ENCODE data around the gene GANAB.
"Not testable (repeated sequence)": the region's sequence is repeated elsewhere in the genome, so short reads cannot be mapped to it uniquely, and the experiment has no call there.

The GANAB gene

DNA sequence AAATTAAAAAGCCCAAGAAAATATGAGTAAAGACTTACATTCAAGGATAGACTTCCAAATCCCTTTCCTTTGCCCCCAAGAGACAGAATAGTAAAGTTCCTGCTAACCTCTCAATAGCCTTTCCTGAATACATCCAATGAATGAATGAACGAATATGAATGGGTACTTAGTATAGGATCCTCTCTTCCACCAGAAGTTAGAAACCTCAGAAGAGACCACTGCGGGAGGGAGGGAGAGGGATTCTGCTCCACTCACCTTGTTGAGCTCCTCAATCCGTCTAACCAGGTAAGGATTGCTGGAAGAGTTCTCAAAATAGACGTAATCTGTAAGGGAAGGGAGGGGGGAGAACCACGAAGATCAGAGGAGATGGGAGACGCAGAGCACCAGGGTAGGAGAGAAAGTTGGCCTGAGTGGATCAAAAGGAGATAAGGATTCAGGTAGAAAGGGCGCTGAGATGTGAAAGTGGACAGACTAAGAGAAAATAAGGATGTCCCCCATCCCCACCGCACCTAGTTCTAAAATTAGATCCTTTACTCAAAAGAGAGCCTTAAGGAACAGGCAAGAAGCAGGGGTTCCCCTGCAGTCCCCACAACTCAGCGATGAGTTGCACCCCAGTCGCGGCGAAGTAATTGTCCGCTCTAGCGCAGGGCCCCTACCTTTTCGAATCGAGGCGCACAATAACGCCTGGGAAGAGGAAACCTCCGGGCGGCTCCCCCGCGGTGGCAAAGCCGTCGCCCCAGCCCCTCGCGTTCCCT, 45.9 kb downstream of the GANAB start:
- DNase-seq: no peak

DNA sequence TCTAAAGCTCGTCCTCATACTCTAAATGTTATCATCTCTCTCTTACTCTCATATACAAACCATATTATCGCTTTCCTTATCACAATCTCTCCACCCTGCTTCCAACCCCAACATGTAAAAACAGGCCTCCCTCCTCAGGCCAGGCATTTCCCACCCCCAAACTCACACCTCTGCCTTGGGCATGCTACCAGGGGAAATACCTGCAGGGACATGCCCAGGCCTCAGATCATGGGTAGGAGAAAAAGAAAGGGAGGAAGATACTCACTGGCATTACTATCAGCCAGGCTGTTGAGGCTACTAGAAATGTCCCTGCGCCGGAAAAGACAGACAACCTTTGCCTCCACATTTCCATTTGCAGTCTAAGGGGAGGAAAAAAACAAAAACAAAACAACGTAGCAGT, 46.5 kb downstream of the GANAB start:
- no peak for DNase-seq

DNA sequence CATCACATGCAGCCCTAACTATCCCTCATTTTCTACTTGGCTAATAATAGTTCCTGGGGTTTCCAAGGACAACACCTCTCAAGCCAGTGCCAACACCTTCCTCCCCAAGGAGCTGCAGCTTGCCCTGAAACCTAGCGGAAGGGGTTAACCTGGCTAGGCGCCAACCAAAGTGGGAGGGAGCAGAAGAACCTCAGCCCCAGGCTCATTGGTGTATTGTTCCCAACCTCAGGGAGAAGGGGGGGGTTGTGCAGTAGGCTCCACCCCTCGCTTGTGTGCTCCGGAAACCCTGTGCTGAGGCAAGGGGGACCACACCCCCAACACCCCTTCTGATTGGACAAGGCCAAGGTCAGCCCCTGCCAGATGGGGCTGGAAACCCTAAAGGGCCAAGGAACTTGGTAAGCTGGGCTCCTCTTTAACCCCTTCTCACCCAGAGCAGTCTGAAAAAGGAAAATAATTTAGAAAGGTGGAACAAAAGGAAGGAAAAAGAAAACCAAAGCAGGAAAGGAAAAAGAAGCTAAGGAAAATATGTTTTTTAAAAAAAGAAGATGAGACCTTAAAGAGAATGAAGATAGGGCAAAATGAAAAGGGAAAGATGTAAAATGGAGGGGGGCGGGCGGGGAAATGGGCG, 47.2 kb downstream of the GANAB start:
- DNase-seq: peak; percentile 90

DNA sequence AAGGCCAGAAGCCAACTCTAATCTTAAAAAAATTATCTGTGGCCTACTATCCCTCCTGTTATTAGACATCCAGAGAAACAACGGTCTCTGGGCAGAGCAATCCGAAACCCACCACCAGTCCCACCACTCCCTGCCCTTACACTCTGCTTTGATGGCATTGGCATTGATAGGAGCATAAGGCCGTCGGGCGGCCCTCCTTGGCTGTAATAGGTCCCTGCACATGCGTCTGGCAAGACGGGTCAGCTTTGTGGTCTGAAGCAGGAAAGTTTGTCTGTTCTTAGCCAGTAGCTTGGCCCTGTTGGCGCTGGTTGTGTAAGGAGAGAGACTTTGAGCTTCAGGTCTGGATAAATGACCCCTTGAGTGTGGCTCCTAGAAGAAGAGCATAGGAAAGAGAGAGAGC, 51.3 kb downstream of the GANAB start:
- DNase-seq: no peak

DNA sequence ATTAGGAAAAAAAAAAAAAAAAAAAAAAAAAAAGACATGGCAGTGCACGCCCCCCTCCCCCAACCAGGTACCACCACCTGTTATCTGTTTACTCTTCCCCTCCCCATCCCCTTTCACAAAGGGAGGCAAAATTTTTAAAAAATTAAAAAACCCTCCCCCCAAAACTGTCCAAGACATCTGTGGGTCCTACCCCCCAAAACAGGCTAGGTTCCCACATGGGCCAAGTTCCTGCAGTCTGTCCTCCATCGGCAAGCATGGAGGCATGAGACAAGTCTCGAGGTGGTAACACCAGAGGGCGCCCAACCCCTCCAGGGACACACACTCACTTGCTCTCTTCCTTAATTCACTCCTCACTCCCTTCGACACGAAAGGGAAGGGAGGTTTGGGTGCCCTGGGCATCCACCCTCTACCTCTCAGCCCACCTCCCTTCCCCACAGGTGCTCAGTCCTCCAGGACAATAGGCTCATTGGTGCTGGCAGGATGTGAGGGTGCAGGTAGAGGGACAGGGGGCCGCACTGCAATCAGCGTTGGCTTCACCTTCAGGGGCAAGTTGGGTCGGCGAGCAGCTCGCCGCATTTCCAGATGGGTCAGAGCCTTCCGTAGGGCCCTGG, 52.9 kb downstream of the GANAB start:
- DNase-seq: peak; percentile 74

DNA sequence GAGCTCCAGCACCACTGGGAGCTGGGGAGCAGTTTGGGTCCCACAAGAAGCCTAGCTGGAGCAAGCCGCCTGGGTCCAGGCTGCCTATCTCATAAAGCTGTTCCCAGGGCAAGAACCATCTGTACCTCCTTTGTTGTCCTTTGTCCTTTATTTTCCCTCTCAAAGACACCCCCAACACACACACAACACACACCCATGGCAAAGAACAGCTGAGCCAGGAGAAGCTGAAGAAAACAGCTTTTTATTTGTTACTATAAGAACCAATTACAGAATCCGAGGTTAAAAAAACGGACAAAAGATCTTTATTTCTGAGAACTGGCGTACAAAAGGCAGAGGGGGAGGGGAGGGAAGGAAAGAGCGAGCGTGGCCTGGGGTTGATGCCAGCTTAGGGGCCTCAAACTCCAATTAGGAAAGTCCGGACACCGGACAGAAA, 53.4 kb downstream of the GANAB start:
- DNase-seq: no peak

DNA sequence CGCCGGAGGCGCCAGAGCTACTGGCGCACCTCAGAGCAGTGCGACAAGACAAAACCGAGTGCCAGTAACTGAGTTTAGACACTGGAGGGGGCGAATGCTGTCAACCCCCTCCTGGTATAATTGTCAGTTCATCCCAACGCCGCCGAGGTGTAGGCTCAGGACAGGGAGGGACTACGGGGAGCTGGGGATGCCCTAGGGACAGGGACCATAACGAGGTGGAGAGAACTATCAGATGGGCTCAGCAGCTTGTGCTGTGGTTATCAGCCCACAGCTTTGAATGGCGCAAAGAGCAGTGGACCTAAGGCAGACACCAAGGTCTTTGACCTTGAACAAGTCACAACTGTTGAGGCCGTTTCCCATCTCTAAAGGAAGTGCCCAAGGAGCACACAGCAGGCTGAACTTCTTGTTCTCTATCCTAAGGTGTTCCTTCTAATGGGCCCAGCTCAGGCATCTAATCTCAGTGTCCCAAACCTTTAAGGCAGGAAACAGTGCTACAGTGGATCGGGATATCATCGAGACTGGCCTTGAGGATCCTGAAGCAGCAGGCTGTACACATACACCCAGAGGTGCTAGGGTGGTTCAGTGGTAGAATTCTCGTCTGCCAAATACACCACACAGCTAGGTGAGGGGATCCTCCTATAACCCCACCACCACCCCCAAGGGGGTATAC, 54.1 kb downstream of the GANAB start:
- no peak for DNase-seq

DNA sequence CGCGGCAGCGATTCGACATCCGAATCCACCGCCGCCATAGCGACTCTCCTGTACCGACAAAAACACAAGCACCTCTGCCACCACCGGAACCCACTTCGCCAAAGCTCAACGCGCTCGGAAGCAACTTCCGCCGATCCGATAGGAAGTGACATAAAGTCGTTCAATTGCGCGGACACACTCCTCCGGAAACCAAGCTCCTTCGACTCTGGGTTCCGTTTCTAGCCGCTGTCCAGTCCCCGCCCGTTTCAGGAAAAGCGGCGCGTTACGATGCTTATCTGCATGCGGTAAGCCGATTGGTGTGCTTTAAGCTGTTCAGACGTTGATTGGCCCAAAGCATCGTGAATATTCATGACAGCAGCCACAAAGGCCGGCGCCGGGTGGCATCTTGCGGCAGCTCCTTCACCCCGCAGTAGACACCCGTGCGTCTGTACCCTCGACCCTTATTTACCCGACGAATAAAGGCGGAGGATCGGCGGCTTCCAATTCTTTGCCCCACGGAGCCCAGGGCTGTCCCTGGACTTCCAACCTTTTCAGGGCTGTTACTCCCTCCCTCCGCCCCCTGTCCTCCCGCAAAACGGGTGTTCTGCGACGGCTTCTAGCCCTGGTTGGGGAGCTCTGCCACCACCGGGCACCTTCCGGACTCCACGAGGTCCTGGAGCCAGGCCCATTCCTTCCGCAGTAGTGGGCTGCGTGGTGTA, 54.8 kb downstream of the GANAB start, which contains the start of gene TUT1:
TUT1 (minus strand) TSS at position 76 of the 698 bp plus-strand sequence; CDS start at position 38, 38 bp downstream.
- peak; percentile 90 for DNase-seq

DNA sequence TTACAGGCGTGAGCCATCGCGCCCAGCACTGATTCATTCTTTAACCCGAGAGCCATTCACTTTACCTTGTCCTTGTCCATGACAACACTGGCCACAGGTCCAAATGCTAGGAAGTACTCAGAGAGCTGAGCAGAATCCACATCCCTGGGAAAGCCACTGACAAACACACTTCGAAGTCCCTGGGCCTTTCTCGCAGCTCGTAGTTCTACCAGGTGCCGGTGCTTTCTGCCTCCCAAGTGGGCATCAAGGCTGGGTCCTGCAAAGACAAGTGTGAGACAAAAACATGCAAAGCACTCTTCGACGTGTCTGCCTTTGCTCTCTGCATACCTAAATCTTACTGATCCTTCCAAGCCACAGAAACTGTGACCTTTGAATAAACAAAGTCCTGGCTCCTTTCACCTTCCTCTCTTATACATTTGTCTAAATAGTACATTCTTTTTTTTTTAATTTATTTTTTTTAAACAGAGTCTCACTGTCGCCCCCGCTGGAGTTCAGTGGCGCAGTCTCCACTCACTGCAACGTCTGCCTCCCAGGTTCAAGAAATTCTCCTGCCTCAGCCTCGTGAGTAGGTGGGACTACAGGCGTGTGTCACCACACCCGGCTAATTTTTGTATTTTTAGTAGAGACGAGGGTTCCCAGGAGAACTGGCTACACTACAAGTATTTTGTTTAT, 57.3 kb downstream of the GANAB start:
- DNase-seq: no peak

DNA sequence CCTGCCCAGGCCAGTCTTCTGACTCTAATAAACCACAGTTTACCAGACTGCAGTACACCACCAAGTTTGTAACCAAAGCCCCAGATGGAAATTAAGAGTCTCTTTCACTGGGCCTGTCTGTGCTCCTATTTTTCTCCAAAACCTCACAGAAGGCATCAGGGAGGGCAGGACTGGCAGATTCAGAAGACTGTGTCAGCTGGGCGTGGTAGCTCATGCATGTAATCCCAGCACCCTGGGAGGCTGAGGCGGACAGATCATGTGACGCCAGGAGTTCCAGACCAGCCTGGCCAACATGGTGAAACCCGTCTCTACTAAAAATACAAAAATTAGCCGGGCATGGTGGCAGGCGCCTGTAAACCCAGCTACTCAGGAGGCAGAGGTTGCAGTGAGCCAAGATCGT, 61.1 kb downstream of the GANAB start:
- not testable (repeated sequence) for DNase-seq

DNA sequence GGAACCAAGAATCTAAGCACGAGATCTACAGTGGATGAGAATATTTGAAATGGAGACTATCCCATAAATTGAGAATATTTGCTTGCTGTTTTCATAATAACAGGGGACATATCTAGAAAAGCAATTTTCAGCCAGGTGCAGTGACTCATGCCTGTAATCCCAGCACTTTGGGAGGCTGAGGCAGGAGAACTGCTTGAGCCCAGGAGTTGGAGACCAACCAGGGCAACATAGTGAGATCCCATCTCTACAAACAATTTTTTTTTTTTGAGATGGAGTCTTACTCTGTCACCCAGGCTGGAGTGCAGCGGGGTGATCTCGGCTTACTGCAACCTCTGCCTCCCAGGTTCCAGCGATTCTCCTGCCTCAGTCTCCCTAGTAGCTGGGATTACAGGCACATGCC, 64.7 kb downstream of the GANAB start:
- not testable (repeated sequence) for DNase-seq

DNA sequence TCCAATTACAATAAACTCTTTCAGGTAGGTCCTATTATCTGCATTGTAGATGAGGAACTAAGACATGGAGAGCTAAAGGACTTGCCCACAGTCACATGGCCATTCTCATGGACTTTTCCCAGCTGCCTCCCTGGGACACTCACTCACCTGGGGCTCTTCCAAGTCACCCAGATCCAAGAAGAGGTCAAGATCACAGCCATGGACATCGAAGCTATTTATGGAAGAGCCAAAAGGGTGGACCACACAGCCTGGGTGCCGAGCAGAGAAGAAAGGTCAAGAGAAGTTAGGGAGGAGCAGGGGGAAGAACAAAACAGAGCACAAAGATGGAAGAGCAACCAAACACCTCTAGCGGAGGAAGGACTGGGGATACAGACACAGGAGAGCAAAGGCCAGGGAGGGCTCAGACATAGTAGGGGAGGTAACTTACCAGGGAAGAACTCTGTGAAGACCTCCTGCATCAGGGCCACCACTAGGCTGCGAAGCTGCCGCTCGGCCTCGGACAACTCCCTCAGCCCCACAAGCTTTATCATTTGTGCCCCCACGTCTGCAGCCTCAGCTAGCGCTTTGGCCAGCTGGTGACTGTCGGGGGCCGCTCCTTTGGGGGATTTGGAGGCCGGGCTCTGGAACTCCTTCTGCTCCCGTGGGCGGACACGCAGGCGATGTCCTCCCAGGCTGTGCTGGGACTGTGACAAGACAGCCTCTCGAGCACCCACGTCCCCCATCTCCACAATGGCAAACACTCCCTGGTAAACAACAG, 65.3 kb downstream of the GANAB start:
- DNase-seq: no peak

DNA sequence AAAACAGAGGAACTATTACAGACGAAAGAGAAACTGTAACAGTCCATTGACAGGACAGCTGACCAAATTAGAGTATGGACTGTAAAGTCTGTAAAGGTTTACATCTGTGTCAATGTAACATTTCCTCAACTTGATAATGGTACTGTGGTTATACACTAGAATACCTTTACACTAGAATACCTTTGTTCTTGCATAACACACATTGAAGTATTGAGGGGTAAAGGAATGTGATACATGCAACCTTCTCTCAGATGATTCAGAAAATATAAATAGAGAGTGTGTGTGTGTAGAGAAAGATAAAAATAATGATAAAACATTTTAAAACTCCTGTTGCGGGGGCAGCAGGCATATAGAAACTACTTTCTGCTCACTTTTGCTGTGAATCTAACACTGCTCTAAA, 67.2 kb downstream of the GANAB start:
- no peak for DNase-seq

DNA sequence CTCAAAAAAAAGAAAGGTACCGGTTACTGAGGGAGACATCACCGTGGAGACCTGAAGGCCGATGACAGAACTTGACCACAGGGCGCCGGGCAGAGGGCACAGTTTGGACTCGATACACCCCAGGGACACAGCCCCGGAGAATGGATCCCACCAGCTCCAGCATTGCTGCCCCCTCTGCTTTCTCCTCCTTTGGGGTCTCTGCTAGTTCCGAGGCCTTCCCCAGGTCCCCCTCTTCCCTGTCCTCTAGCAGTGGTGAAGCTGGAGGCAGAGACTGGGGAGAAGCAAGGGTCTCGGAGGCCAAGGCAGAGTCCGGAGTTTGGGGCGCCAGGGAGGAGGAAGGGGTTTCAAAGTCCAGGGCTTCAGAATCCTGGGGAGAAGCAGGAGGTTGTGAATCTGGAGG, 67.9 kb downstream of the GANAB start:
- DNase-seq: no peak

DNA sequence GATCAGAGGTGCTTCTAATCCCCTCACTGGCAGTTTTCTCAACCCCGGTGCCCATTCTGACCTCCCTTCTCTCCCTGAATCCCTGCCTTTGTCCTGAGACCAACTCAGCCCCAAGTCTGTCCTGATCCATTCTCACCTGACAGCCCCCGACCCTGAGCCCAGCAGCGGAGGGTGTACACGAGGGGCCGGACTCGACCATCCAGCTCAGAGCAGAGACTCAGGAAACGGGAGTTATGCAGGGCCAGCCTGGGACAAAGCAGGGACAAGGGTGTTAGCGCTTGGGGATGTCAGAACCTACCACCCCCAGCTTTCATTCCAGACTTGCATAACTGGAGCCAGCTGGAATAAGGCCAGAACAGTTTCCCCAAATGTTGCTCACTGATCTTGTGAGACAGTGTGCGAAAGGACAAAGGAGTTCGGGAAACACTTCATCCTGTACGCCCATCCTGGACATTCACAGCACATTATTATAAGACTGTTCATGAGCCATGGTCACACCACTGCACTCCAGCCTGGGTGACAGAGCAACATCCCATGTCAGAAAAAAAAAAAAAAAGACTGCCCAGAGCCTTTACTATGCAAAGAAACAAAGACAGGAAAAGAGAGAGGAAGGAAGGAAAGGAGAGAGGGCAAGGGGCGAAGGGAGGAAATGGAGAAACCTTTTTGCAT, 69.2 kb downstream of the GANAB start:
- DNase-seq: no peak

DNA sequence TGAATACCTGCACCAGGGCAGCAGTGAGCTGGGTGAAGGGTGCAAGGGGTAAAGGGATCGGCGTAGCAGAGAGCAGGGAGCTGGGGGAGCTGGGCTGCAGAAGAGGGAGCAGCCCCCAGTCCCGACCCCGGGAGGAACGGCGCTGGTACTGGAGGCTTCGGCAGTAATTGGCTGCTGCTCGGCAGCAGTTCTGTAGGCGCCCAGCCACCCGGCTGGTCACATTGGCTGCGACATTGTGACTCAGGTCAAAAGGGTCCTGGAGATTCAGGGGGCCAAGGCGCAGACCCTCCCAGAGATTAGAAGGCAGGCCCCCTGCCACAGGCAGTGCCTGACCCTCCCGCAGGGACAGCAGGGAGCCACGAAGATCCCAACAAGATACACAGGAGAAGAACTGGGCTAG, 70.6 kb downstream of the GANAB start:
- no peak for DNase-seq

DNA sequence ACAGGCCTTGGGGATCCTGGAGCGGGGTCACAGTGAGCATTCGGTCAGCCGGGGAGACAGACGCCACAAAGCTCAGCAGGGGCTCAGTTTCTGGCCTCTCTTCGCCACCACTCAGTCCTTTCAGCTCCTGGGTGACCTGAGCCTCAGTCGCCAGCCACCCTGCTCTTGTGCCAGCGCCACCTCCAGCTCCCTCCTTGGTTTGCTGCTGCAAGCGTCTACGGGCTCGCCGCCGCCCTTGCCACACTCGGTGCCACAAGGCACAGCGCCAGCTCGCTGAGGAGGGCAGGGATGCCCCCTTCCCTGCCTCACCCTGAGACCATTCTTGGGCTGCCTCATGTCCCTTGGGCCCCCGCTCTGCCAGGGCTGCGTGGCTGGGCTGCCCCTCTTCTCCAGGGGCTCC, 71.3 kb downstream of the GANAB start:
- no peak for DNase-seq
